Neural cell (in vitro differentiated cells): ENCODE data around the gene SESN1. TPM values are rescaled to one million over a fixed set of nuclear protein-coding genes. Genes with fewer than 3 reads are reported as not detected.

ENCODE experiments used
- H2AFZ ChIP-seq: fragments of 200-600, 300-800 bp; sonication (generic), shearing (Covaris generic); 2 replicates; pipeline ENCODE4 v1.6.0; 2014; ENCODE audit warnings: low read depth, mild to moderate bottlenecking, antibody characterized with exemption, low read length, moderate library complexity
- H3F3A ChIP-seq: fragments of 200-600 bp; shearing (Covaris generic); 2 replicates; pipeline ENCODE4 v1.6.1; 2016; ENCODE audit warnings: mild to moderate bottlenecking, moderate library complexity, mixed read lengths, antibody characterized with exemption, low read length; ENCODE audit not compliant: insufficient read depth, poor library complexity, severe bottlenecking
- H3K27ac ChIP-seq: fragments of 200-600, 300-800 bp; sonication (generic), shearing (Covaris generic); 2 replicates; pipeline ENCODE4 v1.5.1; 2014; ENCODE audit warnings: mild to moderate bottlenecking, low read length, moderate library complexity
- H3K27me3 ChIP-seq: fragments of 300-800, 200-600 bp; sonication (generic), shearing (Covaris generic); 2 replicates; pipeline ENCODE4 v1.6.0; 2014; ENCODE audit warnings: mild to moderate bottlenecking, low read depth, low read length, moderate library complexity; ENCODE audit not compliant: insufficient read depth
- H3K36me3 ChIP-seq: fragments of 300-800, 200-600 bp; sonication (generic), shearing (Covaris generic); 2 replicates; pipeline ENCODE4 v1.5.1; 2014; ENCODE audit warnings: mild to moderate bottlenecking, antibody characterized with exemption, low read length, moderate library complexity; ENCODE audit not compliant: insufficient read depth
- H3K4me2 ChIP-seq: fragments of 300-800, 200-600 bp; sonication (generic), shearing (Covaris generic); 2 replicates; pipeline ENCODE4 v1.6.0; 2014; ENCODE audit warnings: mild to moderate bottlenecking, low read length
- H3K4me3 ChIP-seq: fragments of 300-800, 200-600 bp; sonication (generic), shearing (Covaris generic); 2 replicates; pipeline ENCODE4 v1.5.1; 2014; ENCODE audit warnings: mild to moderate bottlenecking, low read length, moderate library complexity
- H3K79me2 ChIP-seq: fragments of 200-600 bp; shearing (Covaris generic); replicated peaks from 2 replicates; pipeline ENCODE4 v1.6.0; 2014; ENCODE audit warnings: mild to moderate bottlenecking, low read length, moderate library complexity; ENCODE audit not compliant: insufficient read depth
- H3K9ac ChIP-seq: fragments of 300-800, 200-600 bp; sonication (generic), shearing (Covaris generic); 2 replicates; pipeline ENCODE4 v1.6.1; 2016; ENCODE audit warnings: mild to moderate bottlenecking, low read length, mixed read lengths
- H3K9me2 ChIP-seq: fragments of 200-600 bp; shearing (Covaris generic); 2 replicates; pipeline ENCODE4 v1.6.1; 2016; ENCODE audit warnings: mild to moderate bottlenecking, low read length, mixed read lengths; ENCODE audit not compliant: insufficient read depth
- H3K9me3 ChIP-seq: fragments of 200-600, 300-800 bp; sonication (generic), shearing (Covaris generic); 2 replicates; pipeline ENCODE4 v1.6.1; 2016; ENCODE audit warnings: mild to moderate bottlenecking, mixed run types, low read length, moderate library complexity, mixed read lengths
- H4K20me1 ChIP-seq: fragments of 200-600 bp; shearing (Covaris generic); 2 replicates; pipeline ENCODE4 v1.6.1; 2016; ENCODE audit warnings: mild to moderate bottlenecking, mixed run types; ENCODE audit not compliant: insufficient read depth
- EP300 ChIP-seq: fragments of 450-650 bp; conservative IDR thresholded peaks from 2 replicates; pipeline ENCODE4 v1.6.1; 2014; ENCODE audit warnings: antibody characterized with exemption, mild to moderate bottlenecking, moderate library complexity; ENCODE audit not compliant: poor library complexity, severe bottlenecking
- EZH2 ChIP-seq: fragments of 200-600, 300-800 bp; shearing (Covaris generic), sonication (generic); IDR thresholded peaks from 2 replicates; pipeline ENCODE4 v1.6.1; 2014; ENCODE audit warnings: antibody characterized with exemption, low read length, borderline replicate concordance, mild to moderate bottlenecking; ENCODE audit not compliant: insufficient read depth, poor library complexity, severe bottlenecking
- MXI1 ChIP-seq: fragments of 450-650 bp; conservative IDR thresholded peaks from 2 replicates; pipeline ENCODE4 v1.6.1; 2014; ENCODE audit warnings: antibody characterized with exemption, mild to moderate bottlenecking; ENCODE audit not compliant: poor library complexity, severe bottlenecking
- POLR2AphosphoS5 ChIP-seq: IDR thresholded peaks from 2 replicates; pipeline ENCODE4 v1.6.1; 2012
- RAD21 ChIP-seq: fragments of 450-650 bp; conservative IDR thresholded peaks from 2 replicates; pipeline ENCODE4 v1.6.1; 2014; ENCODE audit warnings: antibody characterized with exemption, mild to moderate bottlenecking, moderate library complexity
- SMC3 ChIP-seq: fragments of 450-650 bp; conservative IDR thresholded peaks from 2 replicates; pipeline ENCODE4 v1.6.1; 2014; ENCODE audit warnings: antibody characterized with exemption, mild to moderate bottlenecking, moderate library complexity; ENCODE audit not compliant: poor library complexity
- TAF1 ChIP-seq: IDR thresholded peaks from 2 replicates; pipeline ENCODE4 v1.6.1; 2012; ENCODE audit warnings: low read depth
- polyA plus RNA-seq: library from polyadenylated mRNA; depleted of rRNA; stranded (reverse); fragments of >200 nt; gene quantifications from 2 replicates; pipeline ENCODE4 v1.2.3, GENCODE V29; 2014
- TF ChIP-seq, protein P1 (sequence below): IDR thresholded peaks from 2 replicates; pipeline ENCODE4 v1.6.1; 2012; ENCODE audit warnings: borderline replicate concordance
- TF ChIP-seq, protein P2 (sequence below): fragments of 450-650 bp; IDR thresholded peaks from 2 replicates; pipeline ENCODE4 v1.5.1; 2014; ENCODE audit warnings: antibody characterized with exemption, mild to moderate bottlenecking, moderate library complexity; ENCODE audit not compliant: poor library complexity, severe bottlenecking

The SESN1 gene
- polyA plus RNA-seq, 1 donor from 2014 or later: 46.4 TPM

DNA sequence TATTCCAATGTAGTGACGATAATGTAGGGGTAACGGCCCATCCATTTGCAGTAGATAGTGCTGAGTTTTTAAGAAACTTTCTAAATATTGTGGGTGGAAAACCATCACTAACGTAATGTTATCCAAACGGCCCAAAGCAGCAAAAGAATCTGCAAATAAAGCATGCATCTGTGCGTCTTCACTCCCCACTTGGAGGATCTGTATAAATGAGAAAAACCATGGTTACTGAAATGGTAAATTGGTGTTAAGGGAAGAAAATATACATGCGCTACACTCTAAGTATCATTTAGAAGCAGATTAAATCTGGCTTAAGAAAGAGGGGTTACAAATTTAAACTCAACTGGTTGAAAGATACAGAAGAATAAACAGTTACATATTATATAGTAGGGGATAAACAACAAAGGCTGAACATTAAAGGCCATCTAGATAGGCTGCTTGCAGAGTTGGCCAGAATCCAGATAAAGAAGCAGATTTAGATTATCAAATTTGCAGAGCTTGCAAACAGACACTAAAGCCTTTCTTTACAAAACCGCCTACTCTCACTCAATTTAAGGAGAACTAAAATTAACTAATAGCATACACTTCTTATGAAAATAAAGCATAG is 93.3 kb downstream of the SESN1 start:
- no peak overlapping the region for H3K27ac ChIP-seq
- no peaks in the 10 kb centered on the region for H3K27me3 ChIP-seq
- no peak overlapping the region for H3K9ac ChIP-seq
- no peaks in the 10 kb centered on the region for H3K36me3 ChIP-seq
- H4K20me1 ChIP-seq: no peaks in the 10 kb centered on the region
- no peaks in the 10 kb centered on the region for H3K9me3 ChIP-seq
- H3F3A ChIP-seq: no peaks in the 10 kb centered on the region
- peaks cover 25% of the 10 kb centered on the region for H3K79me2 ChIP-seq
- H2AFZ ChIP-seq: no peak overlapping the region
- no peaks in the 10 kb centered on the region for H3K9me2 ChIP-seq
- no peak overlapping the region for H3K4me2 ChIP-seq
- no peak overlapping the region for H3K4me3 ChIP-seq
- TF ChIP-seq EP300: no peak
- TF ChIP-seq, protein P1, sequence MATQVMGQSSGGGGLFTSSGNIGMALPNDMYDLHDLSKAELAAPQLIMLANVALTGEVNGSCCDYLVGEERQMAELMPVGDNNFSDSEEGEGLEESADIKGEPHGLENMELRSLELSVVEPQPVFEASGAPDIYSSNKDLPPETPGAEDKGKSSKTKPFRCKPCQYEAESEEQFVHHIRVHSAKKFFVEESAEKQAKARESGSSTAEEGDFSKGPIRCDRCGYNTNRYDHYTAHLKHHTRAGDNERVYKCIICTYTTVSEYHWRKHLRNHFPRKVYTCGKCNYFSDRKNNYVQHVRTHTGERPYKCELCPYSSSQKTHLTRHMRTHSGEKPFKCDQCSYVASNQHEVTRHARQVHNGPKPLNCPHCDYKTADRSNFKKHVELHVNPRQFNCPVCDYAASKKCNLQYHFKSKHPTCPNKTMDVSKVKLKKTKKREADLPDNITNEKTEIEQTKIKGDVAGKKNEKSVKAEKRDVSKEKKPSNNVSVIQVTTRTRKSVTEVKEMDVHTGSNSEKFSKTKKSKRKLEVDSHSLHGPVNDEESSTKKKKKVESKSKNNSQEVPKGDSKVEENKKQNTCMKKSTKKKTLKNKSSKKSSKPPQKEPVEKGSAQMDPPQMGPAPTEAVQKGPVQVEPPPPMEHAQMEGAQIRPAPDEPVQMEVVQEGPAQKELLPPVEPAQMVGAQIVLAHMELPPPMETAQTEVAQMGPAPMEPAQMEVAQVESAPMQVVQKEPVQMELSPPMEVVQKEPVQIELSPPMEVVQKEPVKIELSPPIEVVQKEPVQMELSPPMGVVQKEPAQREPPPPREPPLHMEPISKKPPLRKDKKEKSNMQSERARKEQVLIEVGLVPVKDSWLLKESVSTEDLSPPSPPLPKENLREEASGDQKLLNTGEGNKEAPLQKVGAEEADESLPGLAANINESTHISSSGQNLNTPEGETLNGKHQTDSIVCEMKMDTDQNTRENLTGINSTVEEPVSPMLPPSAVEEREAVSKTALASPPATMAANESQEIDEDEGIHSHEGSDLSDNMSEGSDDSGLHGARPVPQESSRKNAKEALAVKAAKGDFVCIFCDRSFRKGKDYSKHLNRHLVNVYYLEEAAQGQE: no peak

DNA sequence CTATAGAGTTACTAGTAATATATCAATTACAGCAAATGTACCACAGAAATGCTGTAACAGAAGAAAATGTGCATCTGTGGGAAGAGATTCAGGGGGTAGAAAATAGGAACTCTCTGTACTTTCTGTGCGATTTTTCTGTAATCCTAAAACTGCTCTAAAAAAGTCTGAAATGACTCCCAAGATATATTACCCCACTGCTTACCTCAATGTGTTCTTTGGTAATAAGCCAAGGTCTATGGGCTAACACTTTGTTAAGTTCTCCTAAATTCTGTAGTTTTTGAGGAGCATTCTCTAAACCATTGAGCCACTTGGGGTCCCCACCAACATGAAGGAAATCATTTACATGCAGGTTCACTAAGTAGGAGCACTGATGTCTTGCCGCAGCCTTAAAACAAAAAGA is 94.4 kb downstream of the SESN1 start:
- TF ChIP-seq, protein P1: no peak
- TF ChIP-seq EZH2 (no peak), TAF1 (no peak), EP300 (no peak), SMC3 (no peak), MXI1 (no peak), RAD21 (no peak), POLR2AphosphoS5 (no peak)
- TF ChIP-seq, protein P2, sequence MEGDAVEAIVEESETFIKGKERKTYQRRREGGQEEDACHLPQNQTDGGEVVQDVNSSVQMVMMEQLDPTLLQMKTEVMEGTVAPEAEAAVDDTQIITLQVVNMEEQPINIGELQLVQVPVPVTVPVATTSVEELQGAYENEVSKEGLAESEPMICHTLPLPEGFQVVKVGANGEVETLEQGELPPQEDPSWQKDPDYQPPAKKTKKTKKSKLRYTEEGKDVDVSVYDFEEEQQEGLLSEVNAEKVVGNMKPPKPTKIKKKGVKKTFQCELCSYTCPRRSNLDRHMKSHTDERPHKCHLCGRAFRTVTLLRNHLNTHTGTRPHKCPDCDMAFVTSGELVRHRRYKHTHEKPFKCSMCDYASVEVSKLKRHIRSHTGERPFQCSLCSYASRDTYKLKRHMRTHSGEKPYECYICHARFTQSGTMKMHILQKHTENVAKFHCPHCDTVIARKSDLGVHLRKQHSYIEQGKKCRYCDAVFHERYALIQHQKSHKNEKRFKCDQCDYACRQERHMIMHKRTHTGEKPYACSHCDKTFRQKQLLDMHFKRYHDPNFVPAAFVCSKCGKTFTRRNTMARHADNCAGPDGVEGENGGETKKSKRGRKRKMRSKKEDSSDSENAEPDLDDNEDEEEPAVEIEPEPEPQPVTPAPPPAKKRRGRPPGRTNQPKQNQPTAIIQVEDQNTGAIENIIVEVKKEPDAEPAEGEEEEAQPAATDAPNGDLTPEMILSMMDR: no peak
- no peaks in the 10 kb centered on the region for H3F3A ChIP-seq

More for the DNA sequence above, 94.4 kb downstream of the SESN1 start:
- H3K27ac ChIP-seq: no peak overlapping the region
- H3K36me3 ChIP-seq: no peaks in the 10 kb centered on the region
- no peak overlapping the region for H2AFZ ChIP-seq
- no peaks in the 10 kb centered on the region for H3K9me2 ChIP-seq
- no peaks in the 10 kb centered on the region for H3K27me3 ChIP-seq
- H3K79me2 ChIP-seq: peaks cover 22% of the 10 kb centered on the region
- H3K9me3 ChIP-seq: no peaks in the 10 kb centered on the region
- H4K20me1 ChIP-seq: no peaks in the 10 kb centered on the region
- H3K4me3 ChIP-seq: no peak overlapping the region
- no peak overlapping the region for H3K9ac ChIP-seq
- H3K4me2 ChIP-seq: no peak overlapping the region
